Eye (tissue), 1 donor: Measurements from ENCODE around the gene PEX7.
"Not testable (repeated sequence)": the region's sequence is repeated elsewhere in the genome, so short reads cannot be mapped to it uniquely, and the experiment has no call there.

Experiments used
- DNase-seq: peaks from one replicate; pipeline ENCODE4 v3.0.0-alpha.2; 2015

Gene PEX7

GRCh38 chr6:136822376-136823127, at the start of gene PEX7:
TSS of gene PEX7 (plus strand) at chr6:136822592. CDS start at chr6:136822666, 74 bp downstream.
- DNase-seq = peak; percentile 98

- DNase-seq = no peak
Observed at GRCh38 chr6:136772685-136773472, 49.5 kb upstream of the PEX7 start.

DNA sequence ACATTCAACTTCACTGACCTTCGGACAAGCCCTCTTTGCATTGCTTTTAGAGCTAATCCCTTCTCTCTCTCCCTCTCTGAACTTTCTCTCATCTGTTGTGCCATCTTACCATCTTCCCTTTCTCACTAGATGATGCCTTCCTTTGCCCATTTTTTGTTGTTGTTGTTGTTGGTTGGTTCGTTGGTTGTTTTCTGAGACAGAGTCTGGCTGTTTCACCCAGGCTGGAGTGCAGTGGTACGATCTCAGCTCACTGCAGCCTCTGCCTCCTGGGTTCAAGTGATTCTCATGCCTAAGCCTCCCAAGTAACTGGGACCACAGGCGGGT, 49.0 kb upstream of the PEX7 start:
- no peak for DNase-seq

- DNase-seq = no peak
Observed at GRCh38 chr6:136774228-136775041, 48.0 kb upstream of the PEX7 start.

GRCh38 chr6:136775081-136775480, 47.3 kb upstream of the PEX7 start:
- no peak for DNase-seq

- no peak for DNase-seq
Observed at GRCh38 chr6:136775548-136775947, 46.8 kb upstream of the PEX7 start.

DNA sequence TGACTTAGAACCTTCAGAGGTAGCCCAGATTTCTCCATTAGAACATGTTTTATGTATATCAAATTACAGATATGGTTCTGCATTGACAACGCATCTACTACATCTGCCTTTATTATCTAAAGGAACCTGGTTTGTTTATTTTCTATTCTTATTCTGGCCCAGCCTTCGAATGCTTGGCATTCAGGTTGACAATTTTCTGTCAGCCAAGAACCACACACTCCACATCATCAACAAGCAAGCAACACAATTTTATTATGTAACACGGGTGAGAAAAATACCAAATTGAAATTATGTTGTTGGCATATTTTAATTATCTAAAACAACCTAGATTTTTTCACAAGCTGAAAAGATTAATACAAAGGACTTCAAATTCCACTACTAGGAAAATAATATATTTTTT, 44.7 kb upstream of the PEX7 start:
- no peak for DNase-seq

GRCh38 chr6:136779682-136780081, 42.7 kb upstream of the PEX7 start:
- DNase-seq = no peak

GRCh38 chr6:136780972-136781371, 41.4 kb upstream of the PEX7 start:
- DNase-seq = no peak

DNA sequence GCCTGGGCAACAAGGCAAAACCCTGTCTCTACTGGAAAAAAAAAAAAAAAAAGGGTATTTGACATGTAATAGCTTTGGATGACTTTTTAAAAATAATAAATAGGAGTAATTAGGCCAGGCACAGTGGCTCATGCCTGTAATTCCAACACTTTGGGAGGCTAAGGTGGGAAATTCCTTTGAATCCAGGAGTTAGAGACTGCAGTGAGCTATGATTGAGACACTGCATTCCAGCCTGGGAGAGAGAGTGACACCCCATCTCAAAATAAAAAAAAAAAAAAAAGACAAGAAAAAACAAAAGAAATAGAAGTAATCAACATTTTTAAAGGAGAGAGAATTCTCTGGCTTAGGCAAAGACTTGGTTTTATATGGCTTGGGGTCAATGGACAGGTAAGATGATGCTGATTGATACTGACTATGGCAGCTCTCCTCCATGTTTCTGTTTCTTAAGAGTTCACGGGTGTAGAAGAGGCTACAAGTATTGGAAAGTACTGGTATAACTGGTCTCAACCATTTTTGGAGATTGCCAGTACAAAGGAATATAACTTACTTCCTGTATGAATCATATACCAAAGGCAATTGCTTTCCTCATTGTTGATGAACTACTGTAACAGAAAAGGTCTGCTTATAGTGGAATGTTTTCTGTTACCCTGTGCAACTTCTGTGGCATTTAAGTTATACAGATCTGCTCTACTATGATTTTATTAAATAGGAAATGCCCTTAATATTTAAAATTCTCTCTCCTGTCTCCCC, 40.2 kb upstream of the PEX7 start:
- no peak for DNase-seq

DNA sequence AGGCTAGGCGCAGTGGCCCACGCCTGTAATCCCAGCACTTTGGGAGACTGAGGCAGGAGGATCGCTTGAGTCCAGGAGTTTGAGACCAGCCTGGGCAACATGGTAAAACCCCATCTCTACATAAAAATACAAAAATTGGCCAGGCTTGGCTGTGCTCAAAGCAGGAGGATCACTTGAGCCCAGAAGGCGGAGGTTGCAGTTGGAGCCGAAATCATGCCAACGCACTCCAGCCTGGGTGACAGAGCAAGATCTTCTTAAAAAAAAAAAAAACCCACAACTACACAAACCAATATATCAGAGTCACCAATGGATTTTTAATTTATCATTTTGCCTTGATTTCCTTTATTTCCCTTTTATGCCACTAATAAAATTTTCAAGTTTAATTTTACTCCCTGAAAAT, 39.4 kb upstream of the PEX7 start:
- DNase-seq = no peak

- no peak for DNase-seq
Observed at GRCh38 chr6:136783495-136784270, 38.7 kb upstream of the PEX7 start.

DNA sequence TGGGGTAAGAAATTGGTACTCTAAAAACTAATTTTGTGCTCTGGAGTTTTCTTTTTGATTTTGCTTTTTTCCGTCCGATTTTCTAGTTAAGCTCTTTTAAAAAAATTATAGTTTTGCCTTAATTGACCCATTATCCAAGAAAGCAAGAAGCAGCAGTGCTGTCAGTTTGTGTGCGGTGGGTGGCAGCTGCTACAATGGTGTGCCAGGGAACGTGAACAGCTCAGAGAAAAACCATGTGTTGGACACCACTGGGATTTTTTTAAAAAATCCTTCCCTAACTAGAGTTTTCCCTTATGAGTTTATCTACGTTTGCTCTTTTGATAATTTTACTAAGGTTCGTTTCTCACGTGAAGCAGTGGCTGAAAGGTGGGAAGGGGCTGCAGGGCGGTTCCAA, 38.1 kb upstream of the PEX7 start:
- no peak for DNase-seq

DNA sequence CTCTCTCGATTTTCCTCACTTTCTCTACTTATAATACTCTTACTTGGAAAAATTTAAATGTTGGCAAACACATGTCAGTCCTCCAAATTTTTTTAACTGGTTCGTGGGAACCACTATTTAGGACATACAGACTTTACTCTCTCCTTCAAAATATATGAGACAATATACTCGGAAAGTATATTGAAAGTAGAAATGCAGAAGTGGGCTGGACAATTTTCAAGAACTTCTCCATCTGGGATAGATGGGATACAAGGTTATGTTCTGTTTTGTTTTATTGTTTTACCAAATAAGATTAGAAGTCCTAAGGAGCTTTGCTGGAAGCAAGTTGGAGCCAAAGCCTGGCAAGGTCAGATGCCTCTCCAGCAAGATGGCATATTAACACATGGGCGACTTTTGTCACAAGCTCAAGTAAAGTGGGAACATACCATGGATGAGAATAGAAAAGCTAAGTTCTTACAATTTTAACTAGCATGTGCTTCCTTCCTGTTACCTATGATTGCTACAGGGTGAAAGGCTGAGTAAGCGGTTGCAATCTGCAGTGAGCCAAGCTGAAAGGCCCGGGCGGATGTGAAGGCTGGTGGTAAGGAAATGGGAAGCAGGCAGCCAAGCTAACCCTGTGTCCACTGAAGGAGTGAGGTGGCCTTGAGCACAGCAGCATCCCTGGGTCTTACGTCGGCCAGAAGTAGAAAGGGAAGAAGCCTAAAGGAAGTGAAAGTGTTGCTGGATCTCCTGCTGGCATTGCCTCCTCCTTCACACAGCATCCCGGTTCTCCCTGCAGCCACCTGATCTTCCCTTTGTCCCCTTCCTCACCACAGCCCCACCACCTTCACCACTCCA, 37.3 kb upstream of the PEX7 start:
- no peak for DNase-seq

- DNase-seq = no peak
Observed at GRCh38 chr6:136786658-136787057, 35.7 kb upstream of the PEX7 start.

GRCh38 chr6:136787726-136788068, 34.7 kb upstream of the PEX7 start:
- no peak for DNase-seq

DNA sequence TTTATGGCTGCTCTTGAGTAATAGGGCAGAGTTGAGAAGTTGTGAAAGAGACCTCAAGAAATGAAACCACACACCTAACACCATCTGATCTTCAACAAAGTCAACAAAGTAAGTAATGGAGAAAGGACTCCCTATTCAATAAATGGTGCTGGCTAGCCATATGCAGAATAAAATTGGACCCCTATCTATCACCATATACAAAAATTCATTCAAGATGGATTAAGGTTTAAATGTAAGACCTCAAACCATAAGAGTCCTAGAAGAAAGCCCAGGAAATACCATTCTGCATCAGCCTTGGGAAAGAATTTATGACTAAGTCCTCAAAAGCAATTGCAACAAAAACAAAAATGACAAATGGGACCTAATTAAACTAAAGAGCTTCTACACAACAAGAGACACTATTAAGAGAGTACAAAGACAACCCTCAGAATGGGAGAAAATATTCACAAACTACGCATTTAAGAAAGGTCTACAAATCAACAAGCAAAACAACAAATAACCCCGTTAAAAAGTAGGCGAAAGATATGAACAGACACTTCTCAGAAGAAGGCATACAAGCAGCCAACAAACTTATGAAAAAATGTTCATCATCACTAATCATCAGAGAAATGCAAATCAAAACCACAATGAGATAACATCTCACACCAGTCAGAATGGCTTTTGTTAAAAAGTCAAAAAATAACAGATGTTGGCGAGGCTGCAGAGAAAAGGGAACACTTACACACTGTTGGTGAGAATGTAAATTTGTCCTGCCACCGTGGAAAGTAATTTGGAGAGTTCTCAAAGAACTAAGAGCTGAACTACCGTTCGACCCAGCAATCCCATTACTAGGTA, 34.1 kb upstream of the PEX7 start:
- DNase-seq = no peak

GRCh38 chr6:136789440-136789839, 33.0 kb upstream of the PEX7 start:
- DNase-seq = not testable (repeated sequence)

DNA sequence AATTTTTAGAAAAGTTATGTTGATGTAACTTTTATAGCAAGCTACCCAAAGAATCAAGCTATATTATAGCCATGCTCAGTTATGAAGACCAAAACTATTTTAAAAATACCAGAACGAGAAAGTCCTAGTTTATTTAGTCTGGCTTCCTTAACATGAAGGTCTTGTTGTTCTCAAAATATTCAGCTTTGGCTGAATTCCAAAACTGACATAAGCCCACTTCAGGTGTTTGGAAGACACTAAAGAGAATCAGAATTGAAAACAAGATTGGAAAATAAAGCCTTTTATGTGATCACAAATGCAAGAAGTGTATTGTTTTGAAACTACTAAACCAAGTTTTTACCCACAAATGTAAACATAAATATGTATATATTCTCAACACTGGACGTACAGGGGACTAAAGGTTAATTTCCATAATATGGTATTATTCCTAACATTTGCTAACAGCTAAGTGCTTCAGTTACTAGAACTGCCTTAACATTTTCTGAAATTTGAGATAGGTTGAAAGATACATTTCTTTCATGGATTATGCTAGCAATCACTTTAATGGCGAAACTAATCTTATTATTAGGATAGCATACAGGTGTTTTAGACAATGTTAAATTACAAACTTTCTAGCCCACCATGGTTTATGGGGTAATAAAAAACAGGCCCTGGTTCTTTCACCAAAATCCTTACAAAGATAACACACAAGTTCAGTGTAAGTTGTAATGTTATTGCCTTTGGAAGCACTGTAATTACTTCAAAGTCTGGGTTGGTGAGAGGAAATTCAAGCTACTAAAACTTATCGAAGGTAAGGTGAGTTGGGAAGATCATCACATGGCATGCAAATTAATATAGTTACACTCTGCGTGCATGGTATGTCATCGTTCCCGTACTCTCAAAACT, 31.7 kb upstream of the PEX7 start:
- no peak for DNase-seq
